ENCODE results near the gene RNF148.

RNF148 gene, protein sequence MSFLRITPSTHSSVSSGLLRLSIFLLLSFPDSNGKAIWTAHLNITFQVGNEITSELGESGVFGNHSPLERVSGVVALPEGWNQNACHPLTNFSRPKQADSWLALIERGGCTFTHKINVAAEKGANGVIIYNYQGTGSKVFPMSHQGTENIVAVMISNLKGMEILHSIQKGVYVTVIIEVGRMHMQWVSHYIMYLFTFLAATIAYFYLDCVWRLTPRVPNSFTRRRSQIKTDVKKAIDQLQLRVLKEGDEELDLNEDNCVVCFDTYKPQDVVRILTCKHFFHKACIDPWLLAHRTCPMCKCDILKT
- total RNA-seq: 0 to 0.06 (median 0) reads per million in 18 experiments

DNA sequence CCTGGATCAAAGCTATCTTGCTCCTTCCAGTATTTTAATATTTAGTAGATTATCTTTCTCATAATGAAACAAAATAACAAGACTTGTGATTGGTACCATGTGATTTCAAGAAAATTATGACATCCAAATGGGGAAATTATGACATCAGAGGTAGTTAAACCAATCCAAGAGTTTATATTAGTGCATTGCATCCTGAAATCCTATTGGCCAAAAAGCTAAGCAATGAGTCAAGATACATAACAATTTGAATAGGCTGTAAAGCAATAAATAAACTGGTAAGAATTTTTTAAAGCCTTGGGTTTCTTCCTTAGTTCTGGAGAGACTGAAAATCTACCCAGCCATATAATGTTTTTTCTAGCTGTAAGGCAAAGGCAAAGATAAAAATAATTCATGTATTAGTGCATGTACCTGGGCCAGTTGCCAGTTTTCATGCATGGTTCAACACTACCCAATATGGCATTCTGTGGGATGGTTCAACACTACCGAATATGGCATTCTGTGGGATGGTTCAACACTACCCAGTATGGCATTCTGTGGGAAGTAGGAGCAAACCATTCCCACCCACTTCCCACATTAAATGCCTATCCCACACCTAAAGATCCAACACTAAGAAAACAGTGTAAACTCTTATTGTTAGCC lies at the start of gene RNF148:
Gene RNF148 (minus strand): TSS at position 51 of the 639 bp plus-strand sequence. CDS start 172 bp downstream, outside the sequence.
- no peak for DNase-seq

DNA sequence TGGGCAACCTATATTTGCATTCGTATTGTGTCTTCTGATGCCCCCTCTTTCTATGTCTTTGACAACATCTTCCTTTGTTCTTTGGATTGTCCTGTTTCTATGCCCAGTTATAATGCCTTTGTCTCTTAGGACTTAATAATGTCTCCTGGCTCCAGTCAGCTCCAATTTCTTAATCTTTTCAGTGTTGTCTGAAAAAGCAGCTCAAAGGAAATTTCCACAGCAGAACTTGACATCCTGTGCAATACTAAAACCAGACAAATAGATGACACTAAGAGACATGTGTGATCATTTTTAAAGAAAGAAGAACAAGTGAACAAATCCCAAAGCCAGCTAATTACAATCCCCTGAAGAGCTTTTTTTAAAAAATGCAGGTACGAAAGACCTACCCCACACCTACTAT lies 47.7 kb upstream of the RNF148 start:
- no peak for DNase-seq

DNA sequence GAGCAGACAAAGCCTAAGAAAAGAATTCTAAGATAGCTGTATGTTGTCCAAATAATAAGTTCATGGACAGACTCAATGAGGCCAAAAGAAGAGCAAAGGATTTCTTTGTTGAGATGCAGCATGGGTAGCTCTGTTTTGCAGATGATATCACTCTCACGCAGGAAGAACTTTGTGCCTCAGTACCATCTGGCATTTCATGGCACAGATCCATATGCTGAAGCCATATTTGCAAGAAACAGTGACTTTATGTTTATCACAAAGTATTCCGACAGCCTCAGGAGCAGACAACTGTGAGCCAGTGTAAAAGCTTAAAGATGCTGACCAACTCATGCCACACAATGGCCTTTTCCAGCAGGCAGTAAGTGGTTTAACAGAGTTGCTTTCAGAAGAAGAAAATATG lies 45.5 kb upstream of the RNF148 start:
- no peak for DNase-seq

DNA sequence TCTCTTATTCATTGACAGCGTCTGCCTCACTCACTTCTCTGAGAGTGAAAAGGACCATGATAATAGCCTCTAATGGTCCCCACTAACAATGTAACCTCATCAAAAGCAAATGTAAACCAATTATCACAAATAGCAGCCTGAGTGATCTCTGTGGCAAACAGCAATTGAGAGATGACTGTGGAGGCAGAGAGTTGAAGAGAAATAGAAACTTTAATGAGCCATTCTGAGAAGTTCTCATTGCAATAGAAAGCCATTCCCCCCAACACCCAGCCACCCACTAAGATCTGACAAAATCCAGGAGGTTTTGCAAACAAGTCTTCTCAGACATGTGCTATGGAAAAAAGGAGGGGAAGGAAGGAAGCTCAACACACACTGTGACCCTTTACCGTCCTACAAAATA lies 44.2 kb upstream of the RNF148 start:
- no peak for DNase-seq

DNA sequence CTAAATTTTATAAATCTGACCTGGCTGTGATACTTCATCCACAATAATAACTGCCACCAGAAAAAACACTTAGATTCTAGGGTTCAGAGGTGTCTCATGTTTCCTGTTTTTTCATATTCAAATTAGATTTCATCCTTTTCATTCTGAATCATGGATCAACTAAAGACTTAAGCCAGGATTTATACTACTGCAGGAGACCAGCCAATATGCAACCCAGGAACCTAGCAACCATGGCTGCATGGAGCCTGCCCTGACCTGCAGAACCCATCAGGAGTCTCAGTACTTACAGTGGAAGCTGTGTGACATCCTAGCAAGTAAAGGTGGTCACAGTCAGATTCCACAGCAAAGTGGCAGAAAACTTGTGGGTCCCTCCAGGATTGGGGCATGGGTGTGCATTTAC lies 40.5 kb upstream of the RNF148 start:
- no peak for DNase-seq

DNA sequence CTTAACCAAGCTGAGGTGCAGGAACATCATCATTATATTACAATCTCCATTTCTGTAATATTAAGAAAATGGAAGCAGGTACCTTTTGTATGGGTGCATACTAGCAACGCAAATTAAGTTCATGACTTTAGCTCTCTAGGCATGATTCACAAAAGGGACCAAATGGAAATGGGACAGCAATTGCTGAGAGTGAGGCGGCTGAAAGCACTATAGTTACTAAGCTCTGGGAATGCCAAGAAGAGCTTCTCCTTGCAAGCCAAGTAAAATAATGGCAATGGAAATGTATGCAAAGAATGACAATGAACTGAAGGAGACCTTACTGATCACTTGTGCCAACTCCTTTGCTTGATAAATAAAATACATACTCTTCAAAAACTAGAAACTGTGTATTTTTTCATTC lies 36.2 kb upstream of the RNF148 start:
- DNase-seq: no peak

DNA sequence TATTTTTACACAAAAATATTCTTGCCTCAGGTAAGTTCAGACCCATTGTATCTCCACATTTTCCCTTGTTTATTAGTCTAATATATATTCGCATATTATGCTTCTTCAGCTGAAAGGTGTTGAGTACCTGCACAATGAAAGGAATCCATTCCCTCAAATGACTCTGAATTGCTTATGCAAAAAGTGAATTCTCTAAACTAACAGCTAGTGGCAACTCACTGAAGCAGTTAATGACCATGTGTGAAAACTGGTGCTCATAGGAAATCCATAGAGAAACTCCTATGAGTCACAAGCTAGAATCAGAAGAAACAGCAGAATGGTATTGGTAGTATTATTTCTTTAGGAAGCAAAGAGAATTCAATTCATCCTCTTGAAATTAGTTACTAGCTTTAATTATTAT lies 33.5 kb upstream of the RNF148 start:
- DNase-seq: no peak

DNA sequence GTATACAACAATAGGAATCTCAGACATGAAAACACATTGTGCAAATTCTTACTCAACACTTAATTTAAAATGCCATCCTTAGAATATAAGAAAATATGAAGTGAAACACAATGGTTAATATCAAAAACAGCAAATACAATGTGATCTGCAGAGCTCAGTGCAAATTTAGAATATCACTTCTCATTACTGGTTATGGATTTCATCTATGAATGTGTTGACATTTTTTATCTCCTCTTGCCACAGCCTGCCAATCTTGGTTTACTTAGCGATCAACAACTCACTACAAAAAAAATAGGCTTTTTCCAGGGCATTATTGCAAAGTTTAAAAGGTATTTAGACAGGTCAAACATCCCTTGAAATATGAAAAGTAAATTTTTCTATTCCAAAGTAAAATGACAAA lies 25.0 kb upstream of the RNF148 start:
- DNase-seq: no peak

DNA sequence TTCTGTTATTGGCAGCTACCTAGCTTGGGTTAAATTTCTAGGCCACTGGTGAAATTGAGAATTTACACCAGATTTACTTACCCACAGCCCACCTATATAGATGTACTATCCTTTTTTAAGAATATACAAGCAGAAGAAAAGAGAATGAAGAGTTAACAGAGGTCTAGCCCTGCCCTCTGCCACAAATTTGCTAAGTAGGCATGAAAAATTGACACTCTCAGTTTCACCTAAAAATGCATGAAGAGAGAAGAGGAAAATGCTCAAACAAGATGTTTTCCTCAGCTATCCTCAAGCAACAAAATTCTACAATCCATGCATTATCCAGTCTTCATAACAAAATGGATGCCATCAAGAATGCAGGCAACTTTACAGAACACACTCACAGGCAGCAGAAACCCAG lies 24.6 kb upstream of the RNF148 start:
- no peak for DNase-seq

DNA sequence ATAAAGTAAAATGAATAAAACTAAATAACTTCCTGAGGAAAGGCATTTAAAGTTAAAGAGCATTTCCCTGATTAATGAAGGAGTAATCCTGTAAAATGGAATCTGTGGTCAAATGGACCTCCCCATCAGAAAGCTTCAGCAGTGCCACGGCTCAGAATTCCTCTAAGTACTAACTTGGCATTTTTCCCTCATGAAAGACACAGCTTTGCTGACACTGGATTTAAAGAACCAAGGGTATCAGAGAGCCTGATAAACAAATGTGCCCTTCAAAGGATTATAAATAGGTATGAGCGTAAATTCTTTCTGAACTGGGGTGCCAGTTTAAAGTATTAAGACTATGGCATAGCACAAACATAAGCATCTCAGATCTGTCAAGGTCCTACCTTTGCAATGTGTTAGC lies 24.2 kb upstream of the RNF148 start:
- DNase-seq: no peak

DNA sequence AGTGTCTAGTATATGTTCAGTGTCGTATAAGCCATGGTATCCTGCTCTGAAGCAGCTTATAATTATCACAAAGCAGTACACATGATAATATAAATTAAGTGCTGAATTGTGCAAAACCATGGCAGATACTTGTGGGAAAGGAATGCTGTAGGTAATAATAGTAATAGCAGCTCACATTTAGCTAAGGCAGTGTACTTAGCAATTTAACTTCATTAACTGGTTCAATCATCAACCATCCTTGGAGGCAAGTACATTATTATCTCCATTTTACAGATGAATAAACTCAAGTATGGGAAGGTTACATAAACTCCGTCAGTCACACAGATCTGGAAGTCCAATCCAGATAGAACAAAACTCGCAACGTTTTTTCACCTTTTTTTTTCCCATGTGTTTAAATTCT lies 21.6 kb upstream of the RNF148 start:
- no peak for DNase-seq

DNA sequence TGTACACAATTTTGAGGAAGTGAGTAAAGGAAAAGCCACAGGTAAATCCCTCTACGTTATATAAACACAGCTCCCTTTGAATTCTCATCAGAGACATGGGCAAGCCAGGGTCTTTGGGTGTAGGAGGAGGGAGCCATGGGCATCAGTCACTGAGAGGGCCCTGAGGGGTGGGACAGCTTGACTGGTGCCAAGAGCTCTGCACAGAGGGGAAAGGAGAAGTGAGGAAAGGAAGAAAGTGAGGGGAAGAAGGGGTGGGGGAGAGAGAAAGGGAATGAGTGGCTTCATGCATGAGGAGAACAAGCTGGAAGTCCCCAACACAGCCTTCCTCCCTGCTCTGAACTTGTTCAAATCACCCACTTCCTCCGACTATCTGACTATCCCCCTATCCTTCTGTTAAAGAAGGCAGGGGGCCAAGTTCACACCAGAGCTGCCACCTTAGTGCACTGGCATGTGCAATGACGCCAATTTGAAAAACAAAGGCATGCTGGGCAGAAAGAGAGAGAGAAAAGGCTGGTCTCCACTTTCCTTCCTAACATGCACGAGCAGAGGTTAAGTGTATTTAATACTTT lies 16.4 kb upstream of the RNF148 start:
- no peak for DNase-seq

DNA sequence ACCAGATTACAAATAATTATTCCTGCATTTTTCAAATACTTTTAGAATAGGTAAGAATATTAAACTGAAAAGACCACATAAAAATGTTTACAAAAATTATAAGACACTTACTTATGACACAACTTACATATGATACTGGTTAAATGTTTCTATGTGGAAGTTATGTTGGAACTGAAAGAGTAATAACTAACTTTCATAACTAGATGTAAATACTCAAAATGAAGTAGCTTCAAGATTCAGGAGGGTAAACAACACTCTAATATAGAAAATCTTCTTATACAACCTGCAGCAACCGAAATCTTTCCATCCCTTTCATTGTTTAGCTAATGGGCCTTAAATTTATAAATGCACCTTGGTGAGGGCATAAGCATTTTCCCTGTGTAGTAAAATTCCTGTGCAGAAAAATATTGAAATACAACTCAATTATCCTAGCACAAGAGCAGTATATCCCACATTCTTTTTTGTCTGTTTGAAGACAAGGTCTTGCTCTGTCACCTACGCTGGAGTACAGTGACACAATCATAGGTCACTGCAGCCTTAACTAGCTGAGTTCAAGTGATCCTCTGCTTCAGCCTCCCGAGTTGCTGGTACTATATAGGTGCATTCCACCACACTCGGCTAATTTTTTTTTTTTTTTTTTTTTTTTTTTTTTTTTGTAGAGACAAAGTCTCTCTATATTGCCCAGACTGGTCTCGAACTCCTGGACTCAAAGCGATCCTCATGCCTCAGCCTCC lies 14.8 kb upstream of the RNF148 start:
- DNase-seq: no peak

DNA sequence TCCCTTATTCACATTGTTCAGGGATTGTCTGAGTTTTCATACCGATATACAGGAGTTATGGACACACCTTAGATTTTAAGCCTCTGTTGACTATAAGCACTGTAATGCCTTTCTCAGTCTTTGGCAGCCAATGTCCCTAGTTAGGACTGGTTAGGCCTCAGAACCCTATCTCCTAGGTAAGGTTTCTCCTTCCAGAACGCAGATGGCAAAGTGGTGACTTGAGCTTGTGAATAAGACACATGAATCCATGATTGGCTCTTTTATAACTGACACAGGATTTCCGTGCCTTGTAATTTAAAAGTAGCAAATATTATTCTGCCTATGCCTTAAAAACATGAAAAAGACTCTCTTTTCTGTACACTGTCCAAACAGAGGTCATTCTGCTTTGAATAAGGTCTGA lies 12.5 kb upstream of the RNF148 start:
- DNase-seq: no peak

DNA sequence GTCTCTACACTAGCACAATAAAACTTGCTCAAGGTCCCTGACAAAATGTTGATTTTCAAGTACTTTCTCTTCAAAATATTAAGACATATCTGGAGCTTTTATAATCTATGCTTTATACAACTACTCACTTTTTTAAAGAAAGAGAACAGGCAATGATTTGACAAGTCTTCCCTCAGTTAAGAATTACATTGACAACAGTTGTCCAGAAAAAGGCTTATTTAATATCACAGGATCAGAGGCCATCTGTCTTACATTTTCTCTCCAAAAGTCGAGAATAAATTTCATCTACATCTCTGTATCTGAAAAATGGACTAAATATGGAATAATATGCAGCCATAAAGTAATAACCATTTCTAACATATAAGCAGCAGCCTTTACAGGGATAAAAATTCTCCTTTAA lies 8.2 kb upstream of the RNF148 start:
- DNase-seq: no peak

DNA sequence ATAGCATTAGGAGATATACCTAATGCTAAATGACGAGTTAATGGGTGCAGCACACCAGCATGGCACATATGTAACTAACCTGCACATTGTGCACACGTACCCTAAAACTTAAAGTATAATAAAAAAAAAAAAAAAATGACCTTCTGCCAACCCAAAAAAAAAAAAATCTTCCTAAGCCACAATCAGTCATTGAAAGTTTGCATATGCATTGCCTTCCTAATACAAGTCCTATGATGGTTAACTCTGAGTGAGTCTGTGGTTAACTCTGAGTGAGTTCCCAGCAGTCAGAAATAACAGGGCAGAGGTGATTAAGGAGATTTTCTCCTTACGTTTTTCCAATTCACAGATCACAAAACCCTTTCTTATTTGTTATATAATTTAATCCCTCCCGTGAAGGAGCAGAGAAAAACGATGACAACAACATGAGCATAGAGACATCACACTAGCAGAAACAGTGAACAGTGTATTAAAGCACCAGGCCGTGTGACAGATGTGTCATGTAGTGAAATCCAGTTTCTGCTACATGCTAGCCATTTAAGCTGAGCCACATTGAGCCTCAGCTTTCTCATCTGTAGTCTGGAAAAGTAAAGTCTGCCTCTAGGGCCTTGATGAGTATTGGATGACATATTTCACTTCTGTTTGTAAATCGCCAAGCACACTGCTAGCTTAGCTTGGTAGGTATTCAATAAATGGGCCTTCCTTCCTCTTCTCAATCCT lies 7.4 kb upstream of the RNF148 start:
- no peak for DNase-seq

DNA sequence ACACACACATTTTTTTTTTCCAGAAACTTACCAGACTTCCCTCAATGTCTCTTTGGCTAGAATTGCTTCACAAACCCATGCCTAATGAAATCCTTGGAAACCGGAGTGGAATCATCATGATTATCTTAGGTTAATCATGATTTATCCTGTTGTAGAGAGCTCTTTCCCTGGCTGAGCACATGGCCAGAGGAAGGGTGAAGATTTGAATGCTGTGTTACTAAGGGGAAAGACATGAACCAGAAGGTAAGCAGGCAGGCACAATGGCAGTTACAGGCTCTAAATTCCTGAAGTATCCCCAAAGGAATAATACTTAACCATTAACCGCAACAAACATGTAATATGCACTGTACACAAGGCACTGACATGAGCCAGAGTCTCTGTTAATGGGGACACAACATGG lies 4.1 kb upstream of the RNF148 start:
- no peak for DNase-seq

DNA sequence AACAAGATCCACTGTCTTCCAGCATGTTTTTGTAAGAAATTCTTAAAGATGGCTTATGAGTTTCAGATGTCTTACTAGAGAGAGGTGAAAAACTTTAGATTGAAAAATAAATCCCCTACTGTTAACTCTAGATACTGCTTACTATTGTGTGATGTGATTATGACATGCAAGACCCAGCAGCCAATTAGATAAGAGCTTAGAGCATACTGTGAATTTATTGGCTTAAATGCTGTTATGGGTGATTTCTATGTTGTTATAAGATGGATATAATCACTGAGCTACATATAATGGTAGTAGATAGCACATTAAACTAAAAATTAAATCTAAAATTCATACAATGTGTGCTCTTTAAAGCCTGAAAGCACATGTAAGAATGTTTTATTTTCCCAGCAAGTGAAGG lies 3.7 kb downstream of the RNF148 start, which contains the start of gene RNF133:
Gene RNF133 (minus strand): TSS at position 101 of the 400 bp plus-strand sequence. CDS start 199 bp downstream, outside the sequence.
- no peak for DNase-seq

DNA sequence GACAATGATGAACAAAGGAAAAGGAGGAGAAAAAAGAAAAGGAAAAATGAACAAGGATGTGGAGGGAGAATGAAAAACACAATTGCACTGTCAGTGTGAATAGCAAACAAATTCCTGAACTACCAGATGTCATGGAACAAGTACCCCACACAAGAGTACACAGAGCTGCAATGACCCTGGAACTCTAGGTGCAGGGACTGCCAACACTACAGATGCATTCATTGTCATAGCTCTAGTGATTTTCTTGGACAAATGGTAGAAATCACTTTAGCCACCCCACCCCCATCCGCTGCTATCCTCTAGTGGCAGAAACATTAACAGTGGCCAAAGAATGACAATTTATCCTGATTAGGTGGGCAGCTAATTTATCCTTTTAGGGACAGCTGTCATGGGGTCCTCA lies 6.9 kb downstream of the RNF148 start:
- no peak for DNase-seq

DNA sequence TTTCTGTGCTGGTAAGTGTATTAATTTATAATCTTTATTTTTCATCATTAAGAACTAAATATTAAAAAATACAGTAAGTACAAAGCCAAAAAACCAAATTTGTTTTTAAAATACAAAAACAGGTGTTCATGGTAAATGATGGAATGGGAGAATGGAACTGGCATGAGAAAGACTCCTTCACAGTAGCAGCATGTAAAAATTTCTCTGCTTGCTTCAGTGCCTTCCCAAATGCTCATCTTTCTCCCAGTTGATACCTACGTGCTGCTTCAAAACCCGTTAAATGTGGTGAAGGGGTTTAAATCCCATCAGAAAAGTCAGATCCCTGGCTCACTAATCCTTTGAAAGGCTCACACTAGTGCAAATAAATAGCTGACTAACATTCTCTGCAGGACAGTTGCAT lies 8.0 kb downstream of the RNF148 start:
- no peak for DNase-seq

DNA sequence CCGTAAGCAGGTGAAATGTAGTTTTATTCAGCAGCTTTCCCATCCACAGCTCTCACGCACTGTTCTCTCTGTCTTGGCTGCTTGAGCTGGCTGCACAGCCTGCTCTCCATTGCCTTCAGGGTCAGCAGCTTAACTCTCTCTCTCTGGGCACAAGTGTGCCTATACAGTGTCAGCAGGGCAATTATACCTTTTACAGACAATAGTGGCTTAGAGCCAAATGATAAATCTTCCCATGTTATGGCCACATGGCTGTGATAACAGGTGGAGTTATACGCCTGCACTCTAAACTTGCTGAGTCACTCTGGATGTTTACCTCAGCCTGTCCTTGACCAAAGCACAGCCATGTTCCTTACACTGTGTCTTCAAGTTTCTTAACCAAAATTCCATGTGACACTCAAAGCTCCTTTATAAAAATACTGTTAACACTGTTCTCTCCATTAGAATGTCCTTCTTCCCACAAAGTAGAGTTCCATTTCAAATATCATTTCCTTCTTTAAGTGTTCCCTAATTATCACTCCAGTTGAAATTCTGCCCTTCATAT lies 9.9 kb downstream of the RNF148 start:
- no peak for DNase-seq

DNA sequence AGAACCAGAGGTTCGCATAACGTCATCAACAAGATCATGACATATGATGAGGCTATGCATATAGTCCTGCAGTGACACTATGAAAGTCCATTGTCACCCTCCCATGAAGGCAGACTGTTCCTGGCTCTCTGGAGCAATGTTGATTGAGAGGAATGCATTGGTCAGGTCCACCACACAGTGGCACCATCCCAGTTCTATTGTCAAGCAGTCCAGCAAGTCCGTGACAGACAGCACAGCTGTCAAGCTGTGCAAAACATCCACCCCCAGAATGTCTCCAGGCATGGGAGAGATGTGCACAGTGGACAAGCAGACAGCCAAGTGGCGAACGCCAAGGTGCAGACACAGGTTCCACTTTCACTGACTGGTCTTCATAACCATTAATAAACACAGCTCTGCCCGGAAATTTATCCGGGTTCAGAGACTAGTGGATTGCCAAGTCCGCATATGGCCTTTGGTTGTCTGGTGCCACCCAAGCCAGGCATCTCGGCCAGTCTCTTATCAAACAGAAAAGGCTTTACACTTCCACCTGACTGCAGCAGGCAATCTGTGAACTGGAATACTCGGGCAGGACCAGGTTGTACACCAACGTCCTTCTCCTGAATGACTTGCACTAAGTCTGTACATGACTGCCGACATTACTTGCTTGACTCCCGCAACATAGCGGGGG lies 11.0 kb downstream of the RNF148 start:
- DNase-seq: no peak
